NCI-H2196 treated with DMSO at 0.1 percent for 48 hours (cell line): ENCODE data around the gene TREML4.
"Not testable (repeated sequence)": the region's sequence is repeated elsewhere in the genome, so short reads cannot be mapped to it uniquely, and the experiment has no call there.

ENCODE experiments used
- DNase-seq: peaks from one replicate; lab custom pipeline; 2025; ENCODE audit not compliant: unreplicated experiment; lab: John Stamatoyannopoulos, UW

The TREML4 gene

DNA sequence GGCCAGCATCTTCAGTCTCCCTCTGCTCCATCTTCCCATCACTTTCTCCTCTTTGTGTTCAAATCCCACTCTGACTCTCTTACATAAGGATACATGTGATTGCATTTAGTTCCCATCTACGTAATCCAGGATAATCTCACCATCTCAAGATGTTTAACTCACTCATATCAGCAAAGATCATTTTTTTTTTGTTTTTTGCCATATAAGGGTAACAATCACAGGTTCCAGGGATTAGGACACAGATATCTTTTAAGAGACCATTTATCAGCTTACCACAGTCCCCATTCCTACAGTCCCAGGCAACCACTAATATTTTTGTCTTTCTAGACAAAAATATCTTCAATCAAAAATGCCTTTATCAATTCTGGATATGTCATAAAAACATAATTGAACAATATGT, 24.0 kb upstream of the TREML4 start:
- no peak for DNase-seq

DNA sequence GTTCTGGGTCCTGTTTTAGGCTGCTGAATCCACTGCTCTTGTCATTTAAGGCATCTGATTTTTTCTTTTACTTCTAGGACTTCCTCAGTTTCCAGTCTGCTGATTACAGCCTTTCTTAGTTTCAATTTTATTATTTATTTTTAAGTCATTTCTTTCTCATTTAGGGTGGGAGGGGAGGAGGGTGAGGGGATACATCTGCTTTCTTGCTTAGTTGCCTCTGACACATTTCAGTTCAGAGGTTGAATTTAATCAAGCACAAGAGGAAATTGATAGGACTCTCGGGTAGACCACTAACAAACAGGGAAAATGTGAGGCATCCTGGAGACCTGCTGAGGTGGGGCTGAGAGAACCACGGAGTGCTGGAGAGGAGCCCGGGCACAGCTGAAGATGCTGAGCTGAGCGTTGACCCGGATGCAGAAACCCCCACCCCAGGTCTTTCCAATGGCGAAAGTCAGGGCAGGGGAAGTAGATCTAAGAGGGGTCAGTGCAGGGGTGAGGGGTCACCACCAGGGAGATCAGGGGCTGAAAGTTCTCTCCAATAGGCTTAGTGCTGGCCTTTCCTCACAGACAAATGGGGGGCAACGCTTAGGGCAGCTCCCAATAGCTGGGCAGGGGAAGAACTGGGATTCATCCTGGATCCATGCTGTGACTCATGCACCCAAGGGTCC, 19.6 kb upstream of the TREML4 start:
- DNase-seq = no peak

DNA sequence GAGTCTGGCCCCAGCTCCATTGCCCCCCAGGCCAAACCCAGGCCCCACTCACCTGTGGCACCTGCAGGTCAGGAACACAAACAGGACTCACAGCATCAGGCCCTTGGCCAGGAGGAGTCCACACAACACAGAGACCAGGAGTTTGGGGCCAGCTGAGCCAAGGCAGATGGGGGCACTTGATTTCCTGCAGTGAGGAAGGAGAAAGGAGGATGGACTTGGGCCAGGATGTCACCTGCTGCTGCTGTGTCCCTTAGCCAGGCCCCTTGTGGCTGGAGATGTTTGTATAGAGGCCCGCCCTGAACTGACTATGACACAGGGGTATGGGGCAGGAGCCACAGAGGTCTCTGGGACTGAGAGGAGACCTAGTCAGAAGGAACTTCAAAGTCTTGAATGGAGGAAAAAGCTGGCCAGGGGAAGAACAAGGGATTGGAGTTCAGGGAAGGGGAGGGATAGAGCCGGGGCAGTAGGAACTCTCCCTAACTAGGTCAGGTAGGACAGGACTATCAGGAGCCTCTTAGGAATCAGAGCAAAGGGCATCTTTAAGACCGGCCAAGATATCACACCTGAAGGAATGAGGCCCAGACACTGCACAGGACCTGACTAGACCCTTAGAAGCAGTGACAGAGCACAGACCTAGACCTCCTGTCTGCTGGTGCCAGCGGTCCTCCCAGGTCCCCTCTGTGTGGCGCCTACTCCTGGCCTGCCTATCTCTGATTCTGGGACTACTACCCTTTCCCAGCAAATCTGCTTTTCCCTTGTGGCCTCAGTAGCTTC, 18.4 kb upstream of the TREML4 start:
- DNase-seq = no peak

DNA sequence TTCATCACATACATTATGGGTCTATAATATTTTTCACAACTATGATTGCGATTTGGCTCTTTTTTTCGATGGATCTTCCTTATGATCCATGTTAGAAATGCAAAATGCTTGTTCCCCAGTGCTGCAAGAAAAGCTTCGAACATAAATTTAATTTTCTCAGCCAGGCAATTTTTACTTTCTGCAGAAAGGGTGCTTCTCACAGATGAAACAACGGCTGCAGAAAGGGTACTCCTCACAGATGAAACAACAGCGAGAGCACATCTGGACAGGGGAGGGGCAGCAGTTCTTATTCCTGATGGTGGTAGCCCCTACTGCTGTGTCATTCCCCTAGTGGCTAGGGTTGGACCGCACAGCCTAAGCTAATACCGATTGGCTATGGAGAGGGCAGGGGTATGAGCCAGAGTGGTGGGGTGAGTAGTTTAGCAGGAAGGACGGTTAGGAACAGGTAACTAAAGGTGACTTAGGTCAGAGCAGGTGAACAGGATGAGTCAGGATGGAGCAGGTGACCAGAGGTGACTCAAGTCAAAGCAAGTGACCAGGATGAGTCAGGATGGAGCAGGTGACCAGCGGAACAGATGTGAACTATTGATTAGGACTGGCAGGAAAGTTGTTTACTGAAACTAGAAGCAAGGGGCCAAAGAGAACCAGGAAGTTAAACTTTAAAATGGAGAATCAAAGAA, 13.4 kb upstream of the TREML4 start:
- DNase-seq = no peak

DNA sequence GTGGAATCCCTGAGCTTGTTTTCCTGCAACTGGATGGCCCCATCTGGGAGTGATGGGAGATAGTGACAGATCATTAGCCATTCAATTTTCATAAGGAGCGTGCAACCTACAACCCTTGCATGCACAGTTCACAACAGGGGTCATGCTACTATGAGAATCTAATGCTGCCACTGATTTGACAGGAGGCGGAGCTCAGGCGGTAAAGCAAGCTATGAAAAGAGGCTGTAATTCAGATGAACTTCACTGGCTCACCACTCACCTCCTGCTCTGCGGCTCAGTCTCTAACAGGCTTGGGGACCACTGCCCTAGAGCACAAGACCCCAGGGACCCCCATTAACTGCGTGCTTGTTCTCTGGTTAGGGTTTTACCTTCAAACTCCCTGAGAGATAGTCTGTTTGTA, 12.4 kb upstream of the TREML4 start:
- no peak for DNase-seq

DNA sequence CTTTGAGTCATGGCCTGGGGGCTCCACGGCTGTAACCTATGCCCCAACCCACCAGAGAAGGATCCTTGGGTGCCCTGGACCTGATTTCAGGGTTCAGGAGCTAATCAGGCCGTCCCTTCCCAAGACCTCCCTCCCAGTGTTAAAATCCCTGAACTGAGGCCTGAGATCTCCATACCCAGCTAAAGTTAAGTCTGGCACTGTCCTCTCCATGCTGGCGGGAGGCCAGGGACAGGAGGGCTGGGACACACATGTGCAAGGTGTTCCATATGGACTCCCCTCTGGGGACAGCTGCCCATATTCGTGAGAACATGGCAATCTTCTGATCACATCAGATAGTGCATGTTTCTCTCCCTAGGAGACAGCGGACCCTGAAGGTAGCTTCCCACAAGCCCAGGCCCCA, 11.5 kb upstream of the TREML4 start:
- no peak for DNase-seq

DNA sequence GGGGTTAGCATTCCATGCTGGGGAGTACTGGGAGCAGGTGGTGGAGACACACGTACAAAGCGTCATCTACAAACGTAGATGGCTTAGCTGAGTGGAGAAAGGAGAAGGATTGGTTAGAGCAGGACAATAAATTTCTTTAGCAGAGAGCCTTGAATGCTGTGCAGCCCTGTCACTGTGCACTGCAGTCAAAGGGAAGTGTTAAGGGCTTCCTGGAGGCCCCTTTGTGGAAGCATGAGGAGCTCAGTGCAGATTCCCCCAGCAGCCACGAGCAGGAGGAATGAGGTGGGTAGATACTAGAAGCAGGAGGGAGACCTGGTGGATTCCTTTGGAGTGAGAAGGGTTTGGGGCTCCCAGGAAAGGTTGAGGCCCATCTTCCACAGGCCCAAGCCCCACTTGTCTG, 6.1 kb upstream of the TREML4 start:
- no peak for DNase-seq

DNA sequence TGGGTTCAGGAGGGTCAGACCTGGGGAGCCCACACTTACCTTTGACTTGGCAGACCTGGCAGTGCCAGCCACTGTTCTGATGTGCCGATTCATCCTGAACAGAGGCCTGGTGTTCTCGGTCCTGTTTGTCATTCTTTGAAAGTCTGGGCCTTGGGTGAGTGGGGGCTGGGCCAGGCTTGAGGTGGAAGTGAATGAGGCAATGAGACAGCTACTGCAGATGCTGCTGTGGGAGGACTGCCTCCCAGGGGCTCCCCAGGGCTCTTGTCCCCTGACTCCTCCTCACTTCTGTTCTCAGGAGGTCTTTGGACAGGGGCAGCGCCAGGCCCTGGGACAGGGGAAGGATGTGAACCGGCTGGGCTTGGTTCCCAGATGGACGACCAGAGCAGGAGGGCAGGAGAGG, 5.6 kb upstream of the TREML4 start:
- DNase-seq = no peak

DNA sequence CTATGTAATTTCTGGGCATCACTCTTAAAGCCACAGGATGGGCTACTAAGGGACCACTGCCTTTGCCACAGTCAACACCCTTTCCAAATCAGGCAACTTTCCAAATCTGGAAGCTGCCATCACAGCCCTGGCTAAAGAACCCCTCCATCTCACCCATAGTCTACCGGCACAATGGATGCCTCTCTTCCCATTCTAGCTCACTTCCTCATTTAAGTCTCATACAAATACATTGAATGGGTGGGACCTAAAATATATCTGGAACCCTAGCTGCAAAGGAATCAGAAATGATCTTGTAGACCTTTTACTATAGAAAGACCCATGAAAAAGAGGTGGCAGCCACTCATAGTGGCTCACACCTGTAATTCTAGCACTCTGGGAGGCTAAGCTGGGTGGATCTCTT, 3.3 kb upstream of the TREML4 start:
- no peak for DNase-seq

DNA sequence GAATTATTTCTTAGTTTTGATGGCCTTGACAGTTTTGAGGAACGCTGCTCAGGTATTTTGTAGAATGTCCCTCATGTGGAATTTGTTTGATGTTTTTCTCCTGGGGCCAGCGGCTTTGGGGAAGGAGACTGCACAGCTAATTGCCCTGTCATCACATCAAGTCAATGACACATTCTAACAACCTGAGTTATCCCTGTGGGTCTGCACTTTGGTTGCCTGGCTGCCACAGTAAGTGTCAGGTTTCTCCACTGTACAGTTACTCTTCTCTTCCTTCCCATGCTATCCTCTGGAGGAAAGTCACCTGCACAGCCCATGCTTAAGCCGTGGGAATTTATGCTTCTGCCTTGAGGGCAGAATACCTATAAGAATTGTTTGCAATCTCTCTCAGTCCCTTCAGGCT, 1.4 kb upstream of the TREML4 start:
- no peak for DNase-seq

DNA sequence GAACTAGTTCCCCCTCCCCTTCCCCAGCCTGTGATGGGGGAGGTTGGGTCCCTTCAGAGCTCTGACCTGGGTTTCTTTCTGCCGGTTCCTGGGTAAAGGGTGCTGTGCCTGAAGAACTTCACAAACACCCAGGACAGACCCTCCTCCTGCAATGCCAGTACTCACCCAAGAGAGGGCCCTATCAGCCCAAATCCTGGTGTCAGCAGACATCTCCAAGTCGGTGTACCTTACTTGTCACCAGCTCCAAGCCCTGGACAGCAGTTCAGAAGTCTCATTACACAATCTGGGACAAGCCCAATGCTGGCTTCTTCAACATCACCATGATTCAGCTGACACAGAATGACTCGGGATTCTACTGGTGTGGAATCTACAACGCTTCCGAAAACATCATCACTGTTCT, 467 bp downstream of the TREML4 start:
- no peak for DNase-seq

DNA sequence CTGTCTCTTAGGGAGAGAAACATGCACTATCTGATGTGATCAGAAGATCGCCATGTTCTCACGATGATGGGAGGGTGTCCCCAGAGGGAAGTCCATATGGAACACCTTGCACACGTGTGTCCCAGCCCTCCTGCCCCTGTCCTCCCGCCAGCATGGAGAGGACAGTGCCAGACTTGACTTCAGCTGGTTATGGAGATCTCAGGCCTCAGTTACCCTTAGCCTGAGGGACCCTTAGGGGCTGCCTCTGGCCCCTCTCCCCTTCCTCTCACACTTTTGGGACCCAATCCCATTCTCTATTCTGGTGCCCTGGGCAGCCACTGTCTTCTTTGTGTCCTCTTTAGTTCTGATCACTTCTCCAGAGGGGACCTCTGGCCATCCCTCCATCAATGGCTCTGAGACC, 1.6 kb downstream of the TREML4 start:
- DNase-seq = no peak

DNA sequence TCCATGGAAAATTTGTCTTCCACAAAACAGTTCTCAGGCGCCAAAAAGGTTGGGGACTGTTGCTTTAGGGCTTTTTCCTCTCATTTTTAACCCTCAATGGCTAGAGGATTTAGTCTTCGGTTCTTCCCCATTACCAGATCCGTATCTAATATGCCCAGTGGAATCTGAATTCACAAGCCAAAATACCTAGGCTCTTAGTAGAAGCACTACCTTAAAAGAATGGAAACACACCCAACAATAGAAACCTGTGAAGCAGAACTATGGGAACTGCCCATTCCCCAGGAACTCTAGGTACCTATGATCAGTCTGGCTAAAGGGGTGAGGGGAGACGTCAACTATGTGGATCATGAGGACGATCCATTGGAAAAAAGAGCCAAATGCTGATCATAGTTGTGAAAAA, 3.1 kb downstream of the TREML4 start:
- DNase-seq = no peak

DNA sequence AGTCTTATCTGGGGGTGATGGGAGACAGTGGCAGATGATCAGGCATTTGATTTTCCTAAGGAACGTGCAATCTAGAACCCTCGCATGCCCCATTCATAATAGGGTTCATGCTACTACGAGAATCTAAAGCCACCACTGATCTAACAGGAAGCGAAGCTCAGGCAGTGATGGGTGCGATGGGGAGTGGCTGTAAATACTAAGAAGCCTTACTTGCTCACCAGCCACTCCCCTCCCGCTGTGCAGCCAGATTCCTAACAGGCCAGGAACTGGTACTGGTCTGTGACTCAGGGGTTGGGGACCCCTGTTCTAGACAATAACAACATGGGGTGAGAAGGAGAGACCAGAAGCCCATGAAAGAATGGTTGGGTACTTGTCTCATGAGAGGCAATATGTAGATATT, 4.5 kb downstream of the TREML4 start:
- DNase-seq = no peak

DNA sequence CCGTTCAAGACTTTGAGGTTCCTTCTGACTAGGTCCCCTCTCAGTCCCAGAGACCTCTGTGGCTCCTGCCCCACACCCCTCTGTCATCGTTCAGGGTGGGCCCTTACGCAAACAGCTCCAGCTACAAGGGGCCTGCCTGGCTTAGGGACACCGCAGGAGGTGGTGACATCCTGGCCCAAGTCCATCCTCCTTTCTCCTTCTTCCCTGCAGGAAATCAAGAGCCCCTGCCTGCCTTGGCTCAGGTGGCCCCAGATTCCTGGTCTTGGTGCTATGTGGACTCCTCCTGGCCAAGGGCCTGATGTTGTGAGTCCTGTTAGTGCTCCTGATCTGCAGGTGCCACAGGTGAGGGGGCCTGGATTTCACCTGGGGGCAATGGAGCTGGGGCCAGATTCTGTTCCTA, 8.1 kb downstream of the TREML4 start:
- DNase-seq = no peak

DNA sequence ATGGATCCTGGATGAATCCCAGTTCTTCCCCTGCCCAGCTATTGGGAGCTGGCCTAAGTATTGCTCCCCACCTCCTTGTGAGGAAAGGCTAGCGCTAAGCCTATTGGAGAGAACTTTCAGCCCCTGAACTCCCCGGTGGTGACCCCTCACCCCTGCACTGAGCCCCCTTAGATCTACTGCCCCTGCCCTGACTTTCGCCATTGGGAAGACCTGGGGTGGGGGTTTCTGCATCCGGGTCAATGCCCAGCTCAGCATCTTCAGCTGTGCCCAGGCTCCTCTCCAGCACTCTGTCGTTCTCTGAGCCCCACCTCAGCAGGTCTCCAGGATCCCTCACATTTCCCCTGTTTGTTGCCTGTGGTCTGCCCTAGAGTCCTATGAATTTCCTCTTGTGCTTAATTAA, 9.0 kb downstream of the TREML4 start:
- DNase-seq = no peak

DNA sequence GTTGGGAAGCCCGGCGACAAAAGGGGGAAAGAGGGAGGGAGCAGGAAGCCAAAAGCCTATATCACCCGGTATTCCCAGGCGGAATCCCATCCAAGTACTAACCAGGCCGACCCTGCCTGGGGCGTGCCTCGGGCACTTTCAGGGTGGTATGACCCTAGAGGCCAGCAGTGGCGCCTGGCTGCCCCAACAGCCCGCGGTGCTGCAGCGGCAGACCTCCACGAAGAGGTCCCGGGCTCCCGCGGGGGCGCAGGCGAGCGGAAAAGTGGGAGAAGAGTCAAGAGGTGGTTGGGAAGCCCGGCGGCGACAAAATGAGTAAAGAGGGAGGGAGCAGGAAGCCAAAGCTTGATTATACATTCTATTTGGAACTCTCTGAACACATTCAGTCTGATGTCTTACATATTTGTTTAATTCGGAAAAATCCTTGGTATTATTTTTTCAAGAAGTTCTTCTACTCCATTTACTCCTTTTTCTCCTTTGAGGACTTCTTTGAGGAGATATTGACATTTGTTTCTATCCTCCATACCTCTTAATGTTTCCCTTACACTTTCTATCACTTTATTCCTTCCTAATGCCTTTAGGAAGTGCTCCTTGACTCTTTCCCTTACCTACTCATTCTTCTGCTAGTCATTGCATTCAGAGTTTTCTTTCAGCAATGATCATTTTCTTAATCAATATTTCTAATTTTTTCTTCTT, 11.5 kb downstream of the TREML4 start:
- no peak for DNase-seq

DNA sequence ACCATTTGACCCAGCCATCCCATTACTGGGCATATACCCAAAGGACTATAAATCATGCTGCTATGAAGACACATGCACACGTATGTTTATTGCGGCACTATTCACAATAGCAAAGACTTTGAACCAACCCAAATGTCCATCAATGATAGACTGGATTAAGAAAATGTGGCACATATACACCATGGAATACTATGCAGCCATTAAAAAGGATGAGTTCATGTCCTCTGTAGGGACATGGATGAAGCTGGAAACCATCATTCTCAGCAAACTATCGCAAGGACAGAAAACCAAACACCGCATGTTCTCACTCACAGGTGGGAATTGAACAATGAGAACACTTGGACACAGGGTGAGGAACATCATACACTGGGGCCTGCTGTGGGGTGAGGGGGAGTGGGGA, 18.4 kb downstream of the TREML4 start:
- not testable (repeated sequence) for DNase-seq

DNA sequence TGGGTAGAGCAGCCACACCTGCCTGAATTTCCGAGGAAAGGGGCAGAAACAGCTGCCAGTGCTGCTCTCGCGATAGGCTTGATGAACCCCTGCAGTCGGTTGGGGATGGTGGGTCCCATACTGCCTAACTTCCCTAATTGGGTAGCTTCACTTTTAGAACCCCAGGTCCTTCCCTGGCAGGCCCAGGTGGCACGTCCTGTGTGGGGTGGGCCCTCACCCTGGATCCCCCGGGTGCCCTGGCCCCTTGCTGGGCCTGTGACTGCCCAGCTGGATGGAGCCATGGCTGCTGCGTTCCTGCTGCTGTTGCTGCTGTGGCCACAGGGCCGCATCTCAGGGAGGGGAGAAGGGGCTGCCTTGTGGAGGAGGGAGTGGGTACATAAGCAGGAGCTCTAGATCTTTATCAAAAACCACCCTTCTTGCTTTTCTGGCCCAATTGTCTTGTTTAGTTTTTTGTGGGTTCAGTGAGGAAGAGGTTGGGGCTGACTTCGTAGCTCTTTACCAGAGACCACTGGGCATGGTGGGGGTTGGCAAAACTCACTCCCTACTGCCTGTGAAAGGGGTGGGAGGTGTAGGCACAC, 19.2 kb downstream of the TREML4 start:
- DNase-seq = no peak

DNA sequence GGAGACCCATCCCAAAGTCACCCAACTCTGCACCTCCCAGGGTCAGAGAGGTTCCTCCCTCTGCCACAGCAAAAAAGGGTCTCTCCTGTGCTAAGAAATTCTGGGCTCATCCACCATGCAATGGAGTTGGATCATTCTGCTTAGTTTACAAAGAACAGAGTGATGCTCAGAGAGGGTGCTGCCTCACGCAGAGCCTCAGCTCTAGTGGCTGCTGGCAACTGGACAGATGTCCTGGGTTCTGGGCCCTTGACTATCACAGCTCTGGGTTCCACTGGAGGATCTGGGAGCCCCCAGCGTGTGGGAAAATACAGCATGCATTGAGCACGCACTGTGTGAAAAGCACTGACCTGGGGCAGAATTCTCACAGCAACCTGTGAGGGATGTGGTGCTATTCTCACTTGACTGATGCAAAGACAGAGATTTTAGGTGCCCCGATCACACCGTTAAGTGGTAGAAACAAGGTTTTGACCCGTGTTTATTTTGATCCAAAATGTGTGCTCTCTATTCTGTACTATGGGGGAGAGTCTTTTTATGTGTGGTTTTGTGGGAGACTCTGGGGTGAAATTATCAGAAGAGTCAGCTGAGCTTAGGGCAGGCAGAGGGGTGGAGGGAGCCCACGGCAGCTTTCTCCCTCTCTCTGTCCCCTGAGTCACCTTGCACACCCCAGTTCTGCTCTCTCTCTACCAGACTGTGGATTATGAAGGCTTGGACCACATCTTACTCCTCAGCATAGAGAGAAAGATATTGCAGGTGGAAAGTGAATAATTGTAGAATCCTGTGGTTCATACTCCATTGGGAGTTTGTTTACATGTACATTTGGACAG, 19.9 kb downstream of the TREML4 start:
- no peak for DNase-seq
